C4-2B (cell line): Measurements from ENCODE around the gene TRIM2.

ENCODE experiments used
- H3K27ac ChIP-seq: fragments of 450-650 bp; 2 replicates; pipeline ENCODE4 v1.5.1; 2017
- CTCF ChIP-seq: fragments of 450-650 bp; conservative IDR thresholded peaks from 2 replicates; pipeline ENCODE4 v1.5.1; 2017; ENCODE audit warnings: mild to moderate bottlenecking
- ZFX ChIP-seq: fragments of 450-650 bp; IDR thresholded peaks from 2 replicates; pipeline ENCODE4 v1.6.1; 2017

The TRIM2 gene

DNA sequence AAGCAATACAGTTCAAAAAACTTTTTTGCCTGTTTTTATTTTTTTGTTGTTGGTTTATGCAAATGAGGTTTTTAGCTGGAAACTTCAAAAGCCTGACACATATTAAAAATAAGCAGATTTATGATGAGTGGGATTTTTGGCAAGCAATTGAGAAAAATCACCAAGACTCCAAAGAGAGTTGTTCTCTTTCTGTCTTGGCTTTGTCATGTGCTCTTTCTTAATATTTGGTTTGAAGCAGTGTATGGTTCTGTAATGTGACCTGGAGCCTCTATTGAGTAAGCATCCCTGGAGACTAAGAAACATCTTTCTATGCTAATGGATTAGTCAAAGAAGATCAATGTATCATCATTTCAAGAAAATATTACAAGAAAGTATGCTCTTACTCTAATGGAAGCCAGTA is 11.7 kb downstream of the TRIM2 start:
- H3K27ac ChIP-seq: no peak overlapping the region
- TF ChIP-seq ZFX: no peak
- TF ChIP-seq CTCF: no peak

DNA sequence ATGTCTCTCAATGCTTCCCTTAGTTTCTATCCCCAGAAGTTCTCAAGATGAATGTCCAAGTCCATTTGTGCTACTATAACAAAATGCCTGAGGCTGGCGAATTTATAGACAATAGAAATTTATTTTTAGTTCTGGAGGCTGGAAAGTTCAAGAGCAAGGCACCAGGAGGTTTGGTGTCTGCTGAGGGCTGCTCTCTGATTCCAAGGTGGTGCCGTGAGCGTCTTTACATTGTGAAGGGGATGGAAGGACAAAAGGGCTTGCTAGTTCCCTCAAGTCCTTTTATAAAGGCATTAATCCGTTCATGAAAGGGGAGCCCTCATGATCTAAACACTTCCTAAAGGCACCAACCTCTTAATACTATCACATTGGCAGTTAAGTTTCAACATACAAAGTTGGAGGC is 12.3 kb downstream of the TRIM2 start:
- H3K27ac ChIP-seq: no peak overlapping the region
- TF ChIP-seq ZFX: no peak
- no peak for TF ChIP-seq CTCF

DNA sequence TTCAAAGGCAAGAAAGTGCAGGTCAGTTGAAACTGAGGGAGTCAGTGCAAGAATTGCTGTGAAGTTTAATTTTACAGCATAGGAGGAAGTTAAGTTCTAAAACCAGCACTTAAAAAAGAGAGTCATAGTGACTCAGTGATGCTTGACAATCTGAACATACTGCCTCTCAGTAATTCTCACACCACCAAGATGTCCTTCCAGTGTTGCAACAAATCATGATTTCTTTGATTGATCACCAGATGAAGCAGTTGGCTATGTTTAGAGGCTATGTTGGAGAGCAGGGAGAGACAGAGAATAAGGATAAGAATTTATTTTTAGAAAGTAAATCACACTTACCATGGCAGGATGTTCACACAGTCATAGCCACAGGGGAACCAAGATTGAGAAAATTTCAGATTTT is 13.2 kb downstream of the TRIM2 start:
- TF ChIP-seq CTCF (no peak), ZFX (no peak)
- no peak overlapping the region for H3K27ac ChIP-seq

- H3K27ac ChIP-seq: no peak overlapping the region
- TF ChIP-seq ZFX (no peak), CTCF (no peak)
Measured at GRCh38 chr4:153218961-153219360, 14.7 kb downstream of the TRIM2 start.

GRCh38 chr4:153220682-153221395 is 16.6 kb downstream of the TRIM2 start:
- TF ChIP-seq ZFX (no peak), CTCF (no peak)
- H3K27ac ChIP-seq: no peak overlapping the region

DNA sequence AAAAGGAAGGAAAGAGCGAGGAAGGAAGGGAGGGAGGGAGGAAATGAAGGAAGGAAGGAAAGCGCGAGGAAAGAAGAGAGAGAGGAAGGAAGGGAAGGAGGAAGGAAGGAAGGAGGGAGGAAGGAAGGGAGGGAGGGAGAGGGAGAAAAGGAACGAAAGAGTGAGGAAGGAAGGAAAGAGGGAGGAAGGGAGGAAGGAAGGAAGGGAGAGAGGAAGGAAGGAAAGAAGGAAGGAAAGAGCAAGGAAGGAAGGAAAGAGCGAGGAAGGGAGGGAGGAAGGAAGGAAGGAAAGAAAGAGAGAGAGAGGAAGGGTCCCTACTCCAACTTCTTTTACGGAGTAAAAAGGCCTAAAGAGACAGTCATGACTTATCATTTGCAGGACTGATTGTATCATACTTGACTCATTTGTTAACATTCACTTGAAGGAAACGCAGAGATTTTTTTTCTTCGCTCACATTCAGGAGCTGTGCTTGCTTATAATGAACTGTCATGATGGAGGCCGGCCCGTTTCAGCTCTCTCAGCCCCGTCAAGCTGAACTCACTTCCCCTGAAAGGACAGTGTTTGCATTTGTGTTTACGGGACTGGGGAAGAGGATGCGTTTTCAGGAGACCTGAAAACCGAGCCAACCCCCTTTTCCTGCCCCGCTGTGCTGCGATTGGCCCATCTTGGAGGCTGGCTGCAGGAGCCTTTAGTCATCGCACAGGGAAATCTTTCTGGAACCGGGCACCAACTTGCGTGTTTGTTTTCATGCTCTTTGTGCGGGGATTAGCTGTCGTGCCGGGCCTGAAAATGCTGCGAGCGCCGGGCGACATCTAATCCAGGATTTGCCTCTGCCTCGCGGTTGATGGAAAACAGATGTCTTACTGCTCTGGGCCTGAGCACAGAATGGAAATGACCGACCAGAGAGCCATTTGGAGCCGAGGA is 17.8 kb downstream of the TRIM2 start:
- TF ChIP-seq CTCF (no peak), ZFX (no peak)
- no peak overlapping the region for H3K27ac ChIP-seq
